NCI-H524 (cell line): ENCODE data around the gene MIS18BP1.
"Not testable (repeated sequence)": the region's sequence is repeated elsewhere in the genome, so short reads cannot be mapped to it uniquely, and the experiment has no call there.

Experiments
- DNase-seq, 2 experiments: peaks; one replicate each; lab custom pipeline; 2025; lab: John Stamatoyannopoulos, UW

The MIS18BP1 gene

GRCh38 chr14:45253070-45253753 is at the start of gene MIS18BP1:
Gene MIS18BP1 (minus strand): TSS chr14:45253202. CDS start chr14:45247286, 5,916 bp downstream.
- peak; percentile 98 to 99 for DNase-seq

DNA sequence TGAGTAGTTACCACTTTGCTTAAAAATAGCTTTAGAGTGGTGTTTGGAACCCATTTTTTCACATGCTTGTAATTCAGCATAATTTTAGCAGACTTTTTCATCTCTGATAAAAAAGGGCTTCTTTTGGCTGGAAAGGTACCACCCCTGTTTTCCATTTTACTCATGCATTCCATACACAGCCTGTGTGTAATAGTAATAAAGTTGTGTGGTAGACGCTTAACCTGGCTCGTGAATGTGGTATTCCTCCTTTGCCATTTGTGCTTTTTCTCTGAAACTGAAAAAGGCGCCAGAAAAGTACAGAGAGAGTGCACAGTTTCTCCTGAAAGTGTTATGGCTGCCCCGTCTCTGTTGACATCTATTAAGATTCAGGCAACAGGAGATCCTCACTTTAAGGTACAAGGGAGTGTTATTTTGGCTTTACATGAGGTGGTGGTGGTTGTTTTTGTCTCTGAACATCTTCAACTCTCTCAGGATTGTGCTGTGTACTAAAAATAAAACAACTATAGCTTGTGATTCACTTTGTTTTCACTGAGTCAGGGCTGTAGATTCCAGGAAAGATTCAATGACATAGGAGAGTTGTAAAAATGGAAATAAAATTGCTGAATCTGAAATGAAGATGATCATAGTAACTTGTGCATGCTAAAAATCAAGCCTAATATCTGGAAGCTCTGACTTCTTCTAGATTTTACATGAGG is 45.6 kb upstream of the MIS18BP1 start:
- DNase-seq = no peak

DNA sequence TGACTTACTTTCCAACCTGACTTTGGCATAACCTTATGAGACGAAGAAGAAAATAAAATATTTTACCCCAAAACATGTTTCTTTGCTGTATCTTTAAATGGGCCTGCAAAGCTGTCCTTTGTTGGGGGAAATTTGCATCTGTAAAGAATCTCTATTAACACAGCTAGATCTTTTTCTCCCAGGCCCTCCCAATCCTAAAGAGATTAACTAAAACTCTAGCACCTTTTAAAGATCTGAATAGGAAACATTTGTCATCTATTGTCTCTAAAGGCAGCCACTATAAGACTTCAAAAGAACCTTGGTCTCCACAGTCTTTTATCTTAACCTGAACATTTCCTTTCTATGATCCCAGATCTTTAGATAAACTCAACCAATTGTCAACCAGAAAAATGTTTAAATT is 41.8 kb upstream of the MIS18BP1 start:
- DNase-seq = not testable (repeated sequence)

DNA sequence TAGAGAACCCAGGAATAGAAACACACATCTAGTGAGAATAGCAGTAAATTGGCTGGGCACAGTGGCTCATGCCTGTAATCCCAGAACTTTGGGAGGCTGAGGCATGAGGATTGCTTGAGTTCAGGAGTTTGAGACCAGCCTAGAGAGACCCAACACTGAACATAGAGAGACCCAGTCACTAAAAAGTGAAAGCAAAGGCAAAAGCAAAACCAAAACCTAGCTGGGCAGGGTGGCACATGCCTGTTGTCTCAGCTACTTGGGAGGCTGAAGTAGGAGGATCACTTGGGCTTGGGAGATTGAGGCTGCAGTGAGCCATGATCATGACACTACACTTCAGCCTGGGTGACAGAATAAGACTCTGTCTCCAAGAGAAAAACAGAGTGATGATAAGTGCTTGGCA is 37.5 kb upstream of the MIS18BP1 start:
- no peak for DNase-seq

- DNase-seq = peak; percentile 8 to 38
Observed at GRCh38 chr14:45287610-45288009, 34.6 kb upstream of the MIS18BP1 start.

DNA sequence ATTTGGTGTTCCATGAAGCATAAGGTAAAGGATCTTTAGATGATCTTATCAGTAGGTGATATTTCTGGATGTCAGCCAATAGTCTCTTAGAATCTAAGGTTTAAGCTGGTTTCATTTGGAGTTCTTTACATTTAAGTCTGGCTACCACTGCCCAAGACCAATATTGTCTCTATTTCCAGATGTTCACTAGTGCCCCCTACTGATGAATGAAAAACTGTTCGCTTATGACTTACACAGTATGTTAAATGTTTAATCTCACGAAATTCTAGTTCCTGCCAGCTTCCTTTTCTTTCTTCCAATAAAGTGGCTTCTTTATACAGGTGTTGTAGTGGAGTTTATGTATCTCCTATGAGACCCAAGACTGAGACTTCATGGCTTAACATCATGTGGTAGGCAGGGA is 31.8 kb upstream of the MIS18BP1 start:
- DNase-seq = no peak

- not testable (repeated sequence) for DNase-seq
Observed at GRCh38 chr14:45281731-45282400, 28.9 kb upstream of the MIS18BP1 start.

- no peak for DNase-seq
Observed at GRCh38 chr14:45271858-45272537, 19.0 kb upstream of the MIS18BP1 start.

GRCh38 chr14:45270031-45270430 is 17.0 kb upstream of the MIS18BP1 start:
- DNase-seq = no peak

DNA sequence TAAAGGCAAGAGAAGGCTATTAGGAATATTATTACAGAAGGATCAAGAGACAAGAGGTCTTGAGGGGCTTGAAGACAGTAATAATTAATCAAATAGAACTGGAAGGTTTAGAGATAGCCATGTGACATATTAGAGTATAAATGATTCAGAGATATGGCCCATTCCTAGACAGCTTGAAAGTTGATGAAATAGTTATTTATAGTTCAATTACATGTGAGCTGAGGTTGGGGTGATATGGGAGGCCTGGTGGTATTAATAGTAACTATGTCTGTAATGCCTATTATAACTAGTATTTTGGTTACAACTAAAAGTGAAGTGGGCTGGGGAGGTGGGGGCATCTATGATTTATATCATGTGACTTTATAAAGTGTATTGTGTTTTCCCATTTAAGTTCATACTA is 14.1 kb upstream of the MIS18BP1 start:
- no peak for DNase-seq

- DNase-seq = no peak
Observed at GRCh38 chr14:45262637-45263036, 9.6 kb upstream of the MIS18BP1 start.

DNA sequence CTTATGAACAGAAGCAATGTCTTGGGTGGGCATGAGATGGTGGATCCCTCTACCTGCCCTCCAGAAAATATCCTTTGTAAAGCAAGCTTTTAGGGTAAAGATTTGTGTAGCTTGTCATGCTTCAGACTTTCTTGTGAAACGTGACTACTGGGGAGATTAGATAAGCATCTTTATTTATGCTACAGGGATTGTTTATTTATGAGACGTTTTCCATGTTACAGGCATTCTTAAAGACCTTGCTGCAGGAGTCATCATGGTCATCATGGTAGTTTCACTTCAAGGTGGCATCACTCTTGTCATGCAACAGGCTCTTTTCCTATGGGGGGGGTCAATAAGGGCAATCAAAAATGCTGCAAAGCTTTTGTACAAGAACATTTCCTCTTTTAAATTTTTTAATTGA is 8.2 kb upstream of the MIS18BP1 start:
- DNase-seq = no peak

- DNase-seq = no peak
Observed at GRCh38 chr14:45258805-45259204, 5.8 kb upstream of the MIS18BP1 start.

DNA sequence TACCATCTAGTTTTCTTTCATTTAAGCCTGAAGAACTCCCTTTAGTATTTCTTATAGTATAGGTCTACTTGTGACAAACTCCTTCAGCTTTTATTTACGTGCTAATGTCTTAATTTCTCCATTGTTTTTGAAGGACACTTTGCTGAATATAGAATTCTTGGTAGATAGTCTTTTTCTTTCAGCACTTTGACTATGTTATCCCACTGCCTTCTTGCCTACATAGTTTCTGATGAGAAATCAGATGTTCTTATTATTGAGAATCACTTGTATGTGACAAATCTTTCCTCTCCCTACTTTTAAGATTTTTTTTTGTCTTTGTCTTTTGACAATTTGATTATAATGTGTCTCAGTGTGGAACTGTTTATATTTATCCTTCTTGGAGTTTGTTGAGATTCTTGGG is 5.1 kb upstream of the MIS18BP1 start:
- no peak for DNase-seq

DNA sequence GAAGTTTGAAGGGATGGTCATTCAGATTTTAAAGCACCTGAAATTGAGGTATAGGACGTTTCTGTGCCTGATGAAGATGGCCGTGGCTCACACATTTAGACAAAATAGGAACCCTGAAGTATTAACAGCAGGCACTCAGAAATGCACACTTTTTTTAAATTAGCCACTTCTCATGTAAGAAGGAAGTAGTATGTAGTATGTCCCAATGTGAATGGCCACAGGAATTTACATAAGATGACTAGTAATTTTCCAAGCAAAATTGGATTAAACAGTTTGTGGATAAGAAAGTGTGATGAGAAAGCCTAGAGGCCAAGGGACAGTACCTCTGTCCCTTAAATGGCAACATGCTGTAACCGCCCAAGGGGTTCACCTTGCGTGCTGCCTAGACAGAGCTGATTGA is 1.8 kb upstream of the MIS18BP1 start:
- DNase-seq = no peak

DNA sequence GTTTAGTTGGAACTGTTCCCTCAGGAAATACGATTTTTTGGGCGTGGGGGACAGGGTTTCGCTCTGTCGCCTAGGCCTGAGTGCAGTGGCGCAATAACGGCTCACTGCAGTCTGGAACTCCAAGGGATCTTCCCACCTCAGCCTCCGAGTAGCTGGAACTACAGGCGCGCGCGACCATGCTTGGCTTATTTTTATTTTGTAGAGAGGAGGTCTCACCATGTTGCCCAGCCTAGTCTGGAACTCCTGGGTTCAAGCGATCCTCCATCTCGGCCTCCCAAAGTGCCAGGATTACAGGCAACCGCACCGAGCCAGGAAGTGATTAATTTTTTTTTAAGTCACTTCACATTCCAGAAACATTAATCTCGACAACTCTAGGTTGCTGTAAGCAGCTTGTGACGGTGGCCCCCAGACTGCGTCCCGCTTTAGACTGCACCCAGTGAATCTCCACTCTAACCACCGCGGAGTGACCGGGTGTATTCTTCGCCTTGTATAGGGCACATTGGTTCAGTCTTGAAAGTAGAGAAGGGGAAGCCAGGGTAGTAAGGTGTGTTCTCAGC is 830 bp upstream of the MIS18BP1 start:
- DNase-seq = no peak

- DNase-seq = peak; percentile 4 to 53
Observed at GRCh38 chr14:45252366-45253069, 484 bp downstream of the MIS18BP1 start.

- peak in 1 of 2 experiments; percentile 39 for DNase-seq
Observed at GRCh38 chr14:45251912-45252311, 1.1 kb downstream of the MIS18BP1 start.

- no peak for DNase-seq
Observed at GRCh38 chr14:45249856-45250575, 3.0 kb downstream of the MIS18BP1 start.

DNA sequence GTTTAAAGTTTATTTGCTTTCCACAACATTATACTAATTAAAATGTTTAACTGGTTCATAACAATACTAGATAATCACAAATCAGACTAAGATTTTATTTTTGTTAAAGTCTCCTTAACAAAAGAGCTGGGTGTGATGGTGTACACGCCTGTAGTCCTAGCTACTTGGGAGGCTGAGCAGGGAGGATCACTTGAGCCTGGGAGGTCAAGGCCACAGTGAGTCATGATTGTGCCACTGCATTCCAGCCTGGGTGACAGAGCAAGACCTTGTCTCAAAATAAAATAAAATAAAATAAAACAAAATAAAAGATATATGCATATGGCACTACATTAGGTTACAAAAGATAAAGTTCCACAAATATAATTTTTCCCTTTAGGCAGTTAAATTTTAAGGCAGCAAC is 5.6 kb downstream of the MIS18BP1 start:
- DNase-seq = no peak

- no peak for DNase-seq
Observed at GRCh38 chr14:45246691-45247090, 6.3 kb downstream of the MIS18BP1 start.
